Glomerular visceral epithelial cell (primary cell): Measurements from ENCODE around the gene ZBTB32.

ENCODE experiments used
- DNase-seq: peaks from one replicate; pipeline ENCODE4 v3.0.0-alpha.2; 2016; ENCODE audit errors: extremely low spot score

The ZBTB32 gene

GRCh38 chr19:35695895-35696422, 8.4 kb upstream of the ZBTB32 start:
- DNase-seq: no peak

- DNase-seq: no peak
Observed at GRCh38 chr19:35696835-35697234, 7.5 kb upstream of the ZBTB32 start.

- peak; percentile 98 for DNase-seq
Observed at GRCh38 chr19:35702223-35703012, 1.9 kb upstream of the ZBTB32 start.

- no peak for DNase-seq
Observed at GRCh38 chr19:35703343-35703742, 1.0 kb upstream of the ZBTB32 start.

DNA sequence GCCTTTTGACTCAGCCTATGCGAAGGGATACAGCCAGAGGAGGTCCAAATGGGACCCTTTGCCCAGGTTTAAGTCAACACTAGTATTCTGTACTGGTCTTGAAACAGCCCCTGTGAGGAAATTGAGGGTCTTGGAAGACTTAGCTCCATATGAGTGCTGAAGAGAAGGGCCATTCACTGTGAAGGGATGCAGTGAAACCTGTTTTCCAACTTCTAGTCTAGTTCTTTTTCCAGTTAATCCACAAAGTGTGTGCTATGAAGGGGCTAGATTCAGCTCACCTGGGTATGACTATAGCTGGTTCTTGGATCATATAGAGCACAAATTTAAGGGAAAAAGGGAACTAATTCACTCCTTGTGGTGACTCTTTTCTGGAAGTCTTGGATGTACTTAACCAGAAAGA, 4.0 kb downstream of the ZBTB32 start:
- no peak for DNase-seq

DNA sequence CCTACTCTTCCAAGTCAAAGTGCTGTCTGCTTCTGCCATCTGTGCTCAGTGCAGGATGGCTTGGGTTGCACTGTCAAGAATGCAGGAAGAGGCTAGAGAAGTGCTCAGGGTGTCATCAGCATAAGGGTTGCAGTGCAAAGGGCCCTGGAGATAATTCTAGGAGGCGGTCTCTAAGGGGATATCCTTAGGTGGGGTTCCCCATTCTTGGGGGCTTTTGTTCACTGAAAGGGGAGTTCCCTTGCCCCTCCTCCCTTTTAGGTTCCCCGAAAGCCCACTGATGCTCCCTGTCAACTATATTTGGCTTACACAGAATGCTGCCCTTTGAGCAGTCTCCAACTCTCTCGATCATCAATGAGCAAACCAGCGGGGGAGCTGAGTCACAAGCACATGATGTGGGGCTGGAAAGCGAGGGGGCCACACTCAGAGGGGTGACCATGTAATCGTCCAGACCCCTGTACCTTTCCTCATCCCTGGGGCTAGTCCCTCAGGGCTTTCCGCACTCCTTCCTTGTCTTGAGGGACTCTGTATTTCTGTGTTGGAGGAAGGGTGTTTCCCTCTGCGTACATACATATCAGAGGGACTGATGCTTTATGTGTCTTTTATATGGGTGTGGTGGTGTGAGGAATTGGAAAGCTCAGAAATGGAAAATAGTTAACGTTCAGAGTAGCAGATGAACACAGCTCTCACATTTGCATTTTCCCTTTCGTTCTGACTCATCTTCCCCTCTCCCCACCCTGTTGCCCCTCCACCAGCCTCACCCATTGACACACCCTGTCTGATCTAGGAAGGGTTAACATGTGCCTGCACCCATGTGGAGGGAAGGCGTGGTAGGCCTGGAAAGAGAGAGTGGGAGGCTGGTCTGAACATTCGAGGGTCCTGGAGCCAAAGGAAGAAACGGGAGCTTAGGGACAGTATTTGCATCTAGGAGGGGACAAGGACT, 6.7 kb downstream of the ZBTB32 start:
- DNase-seq: no peak

- no peak for DNase-seq
Observed at GRCh38 chr19:35712567-35713505, 8.5 kb downstream of the ZBTB32 start.

- DNase-seq: no peak
Observed at GRCh38 chr19:35713506-35713850, 9.1 kb downstream of the ZBTB32 start.

- no peak for DNase-seq
Observed at GRCh38 chr19:35713904-35714495, 9.6 kb downstream of the ZBTB32 start.

DNA sequence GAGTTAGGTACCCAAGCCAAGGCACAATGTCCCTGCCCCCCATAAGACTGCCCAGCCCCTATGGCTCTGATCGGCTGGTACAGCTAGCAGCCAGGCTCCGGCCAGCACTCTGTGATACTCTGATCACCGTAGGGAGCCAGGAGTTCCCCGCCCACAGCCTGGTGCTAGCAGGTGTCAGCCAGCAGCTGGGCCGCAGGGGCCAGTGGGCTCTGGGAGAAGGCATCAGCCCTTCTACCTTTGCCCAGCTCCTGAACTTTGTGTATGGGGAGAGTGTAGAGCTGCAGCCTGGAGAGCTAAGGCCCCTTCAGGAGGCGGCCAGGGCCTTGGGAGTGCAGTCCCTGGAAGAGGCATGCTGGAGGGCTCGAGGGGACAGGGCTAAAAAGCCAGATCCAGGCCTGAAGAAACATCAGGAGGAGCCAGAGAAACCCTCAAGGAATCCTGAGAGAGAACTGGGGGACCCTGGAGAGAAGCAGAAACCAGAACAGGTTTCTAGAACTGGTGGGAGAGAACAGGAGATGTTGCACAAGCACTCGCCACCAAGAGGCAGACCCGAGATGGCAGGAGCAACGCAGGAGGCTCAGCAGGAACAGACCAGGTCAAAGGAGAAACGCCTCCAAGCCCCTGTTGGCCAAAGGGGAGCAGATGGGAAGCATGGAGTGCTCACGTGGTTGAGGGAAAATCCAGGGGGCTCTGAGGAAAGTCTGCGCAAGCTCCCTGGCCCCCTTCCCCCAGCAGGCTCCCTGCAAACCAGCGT, 10.4 kb downstream of the ZBTB32 start:
- no peak for DNase-seq

- DNase-seq: no peak
Observed at GRCh38 chr19:35715355-35715809, 11.0 kb downstream of the ZBTB32 start.

DNA sequence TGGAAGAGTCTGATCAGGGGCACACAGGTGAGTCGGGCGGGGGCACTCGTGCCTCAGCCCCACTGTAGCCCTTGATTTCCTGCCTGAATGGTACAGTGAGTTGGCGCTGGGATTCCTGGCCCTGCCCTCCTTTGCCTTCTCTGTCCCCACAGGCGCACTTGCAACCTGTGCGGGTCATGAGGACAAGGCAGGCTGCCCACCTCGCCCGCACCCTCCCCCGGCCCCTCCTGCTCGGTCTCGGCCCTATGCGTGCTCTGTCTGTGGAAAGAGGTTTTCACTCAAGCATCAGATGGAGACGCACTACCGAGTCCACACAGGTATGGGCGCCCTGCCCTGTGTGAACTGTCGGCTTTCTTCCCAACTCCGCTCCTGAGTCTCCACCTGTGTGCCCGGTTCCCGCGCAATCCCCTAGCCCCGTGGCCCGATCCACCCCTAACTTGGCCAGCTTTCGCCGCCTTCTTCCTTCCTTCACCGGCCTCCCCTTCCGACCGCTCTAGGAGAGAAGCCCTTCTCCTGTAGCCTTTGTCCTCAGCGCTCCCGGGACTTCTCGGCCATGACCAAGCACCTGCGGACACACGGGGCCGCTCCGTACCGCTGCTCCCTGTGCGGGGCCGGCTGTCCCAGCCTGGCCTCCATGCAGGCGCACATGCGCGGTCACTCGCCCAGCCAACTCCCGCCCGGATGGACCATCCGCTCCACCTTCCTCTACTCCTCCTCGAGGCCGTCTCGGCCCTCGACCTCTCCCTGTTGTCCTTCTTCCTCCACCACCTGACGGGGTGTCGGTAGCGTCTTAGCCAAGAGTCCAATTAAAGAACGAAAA, 11.8 kb downstream of the ZBTB32 start:
- no peak for DNase-seq

DNA sequence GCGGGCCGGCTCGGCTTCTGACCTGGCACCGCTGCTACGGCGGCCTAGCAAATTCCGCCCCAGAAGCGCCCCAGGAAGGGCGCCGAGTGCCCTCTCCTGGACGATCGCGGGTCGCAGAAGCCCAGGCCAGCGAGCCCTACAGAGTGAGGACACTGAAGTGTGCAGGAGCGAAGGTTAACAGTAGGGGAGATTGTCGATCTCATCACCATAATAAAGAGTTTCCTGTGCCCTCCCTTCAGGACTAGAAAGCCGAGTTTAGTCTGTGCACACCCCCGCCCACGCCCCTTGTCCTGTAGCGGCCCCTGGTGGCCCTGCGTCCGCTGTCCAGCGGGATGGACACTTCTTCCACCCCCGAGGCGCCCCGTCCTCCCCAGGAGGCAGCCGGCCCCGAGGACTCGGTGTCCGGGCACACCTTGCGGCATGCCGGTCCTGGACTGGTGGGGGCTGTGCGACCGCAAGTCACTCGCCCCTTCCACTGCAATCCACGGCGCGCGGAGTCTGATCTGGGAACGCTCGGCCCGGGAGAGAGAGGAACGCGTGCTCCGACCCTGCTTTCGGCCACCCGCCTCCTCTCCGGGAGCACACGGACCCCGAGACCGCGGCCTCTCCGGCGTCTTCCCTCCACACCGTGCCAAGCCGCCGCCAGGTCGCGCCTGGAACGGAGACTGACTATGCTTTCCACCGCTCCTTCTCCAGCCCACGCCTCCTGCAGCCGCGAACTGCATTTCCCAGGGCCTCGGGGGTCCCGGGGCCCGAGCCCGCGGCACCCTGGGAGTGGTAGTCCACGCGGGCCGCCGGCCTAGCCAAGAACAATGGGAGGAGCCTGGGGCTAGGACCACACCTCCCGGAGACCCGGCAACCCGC, 12.7 kb downstream of the ZBTB32 start:
- DNase-seq: peak; percentile 86

- peak; percentile 97 for DNase-seq
Observed at GRCh38 chr19:35717665-35718344, 13.4 kb downstream of the ZBTB32 start, which contains the start of gene KMT2B. KMT2B (plus strand) TSS chr19:35718003; CDS start chr19:35718019, 16 bp downstream.

DNA sequence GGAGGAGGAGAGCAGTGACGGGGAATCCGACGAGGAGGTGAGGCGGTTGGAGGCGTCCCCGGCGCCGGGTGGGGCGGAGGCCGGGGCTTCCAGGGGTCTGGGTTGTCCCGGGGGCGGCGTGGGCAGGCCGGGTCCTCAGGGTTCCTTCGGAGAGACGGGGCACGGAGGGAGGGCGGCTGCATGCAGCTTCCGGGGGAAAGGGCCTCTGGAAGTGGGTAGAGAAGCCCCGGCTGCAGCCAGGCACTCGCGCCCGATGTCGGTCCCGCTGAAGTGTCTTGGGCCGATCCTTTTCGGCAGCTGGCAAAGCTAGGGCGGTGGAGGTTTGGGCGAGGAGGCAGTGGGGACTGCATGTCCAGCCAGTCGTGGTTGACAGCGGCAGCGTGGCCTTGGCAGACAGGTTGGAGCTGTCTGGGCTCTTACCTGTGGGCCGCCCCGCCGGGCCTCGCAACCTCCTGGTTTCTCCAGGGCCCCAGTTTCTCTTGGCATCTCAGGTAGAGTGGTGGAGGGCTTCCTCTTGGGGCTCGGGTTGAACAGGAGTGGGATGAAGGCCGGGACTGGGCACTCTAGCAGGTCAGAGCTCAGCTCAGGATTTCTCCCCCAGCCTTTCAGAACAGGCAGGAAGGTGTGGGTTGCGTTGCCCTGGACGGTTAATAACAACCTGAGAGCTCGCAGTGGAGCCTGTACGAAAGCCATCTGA, 14.1 kb downstream of the ZBTB32 start:
- DNase-seq: peak; percentile 33

DNA sequence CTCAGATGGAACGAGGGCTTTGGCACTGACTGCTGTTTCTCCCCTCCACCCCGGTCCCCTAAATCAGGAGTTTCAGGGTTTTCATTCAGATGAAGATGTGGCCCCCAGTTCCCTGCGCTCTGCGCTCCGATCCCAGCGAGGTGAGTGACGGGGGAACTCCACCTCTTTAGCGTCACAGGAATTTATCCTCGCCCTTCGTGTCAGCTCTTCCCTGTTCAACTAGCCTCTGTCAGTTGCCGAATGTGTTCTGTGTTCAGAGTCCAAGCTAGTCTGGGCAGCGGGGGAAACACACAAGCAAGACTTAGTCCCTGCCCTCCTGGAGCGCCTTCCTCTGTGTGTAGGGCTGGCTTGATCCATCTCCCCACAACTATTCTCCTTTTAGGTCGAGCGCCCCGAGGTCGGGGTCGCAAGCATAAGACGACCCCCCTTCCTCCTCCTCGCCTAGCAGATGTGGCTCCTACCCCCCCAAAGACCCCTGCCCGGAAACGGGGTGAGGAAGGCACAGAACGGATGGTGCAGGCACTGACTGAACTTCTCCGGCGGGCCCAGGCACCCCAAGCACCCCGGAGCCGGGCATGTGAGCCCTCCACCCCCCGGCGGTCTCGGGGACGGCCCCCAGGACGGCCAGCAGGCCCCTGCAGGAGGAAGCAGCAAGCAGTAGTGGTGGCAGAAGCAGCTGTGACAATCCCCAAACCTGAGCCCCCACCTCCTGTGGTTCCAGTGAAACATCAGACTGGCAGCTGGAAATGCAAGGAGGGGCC, 15.2 kb downstream of the ZBTB32 start:
- no peak for DNase-seq
